SK-N-SH (cell line): ENCODE results near the gene HK1. TPM values are rescaled to one million over a fixed set of nuclear protein-coding genes. Genes with fewer than 3 reads are reported as not detected.

Source experiments
- CTCF ChIA-PET: fragments of 300-600, 350-600 bp; formaldehyde crosslinking; extraction: SDS; loops from one replicate; lab custom pipeline; 2021; lab: Yijun Ruan, JAX
- POLR2A ChIA-PET: fragments of 350-600 bp; sonication (Branson Sonifier 250); formaldehyde crosslinking; extraction: SDS; loops from one replicate; lab custom pipeline; 2020; ENCODE audit warnings: antibody characterized with exemption, inconsistent platforms; lab: Yijun Ruan, JAX
- DNase-seq: peaks from one replicate; pipeline ENCODE4 v3.0.0; 2012
- H2AFZ ChIP-seq: fragments of 200-600 bp; sonication (generic); 2 replicates; pipeline ENCODE4 v1.8.1; 2016; ENCODE audit warnings: antibody characterized with exemption, mild to moderate bottlenecking, low read depth
- H3F3A ChIP-seq: fragments of 200-600 bp; sonication (generic); replicated peaks from 2 replicates; pipeline ENCODE3; 2016; ENCODE audit warnings: antibody characterized with exemption, mild to moderate bottlenecking; ENCODE audit not compliant: insufficient read depth
- H3K27ac ChIP-seq, 2 experiments: fragments of 200-500 bp in 1 of 2; fragments of 200-600 bp in 1 of 2; sonication (Bioruptor generic) in 1 of 2; sonication (generic), shearing (Covaris generic) in 1 of 2; 2 replicates each; pipeline versions ENCODE4 v1.5.1 to v1.6.1; 2014 to 2016; ENCODE audit warnings: low read depth in 2 of 2, inconsistent platforms in 1 of 2, low read length in 1 of 2, mild to moderate bottlenecking in 1 of 2, mixed read lengths in 1 of 2
- H3K27me3 ChIP-seq: fragments of 200-600 bp; sonication (generic), shearing (Covaris generic); 2 replicates; pipeline ENCODE4 v1.6.1; 2016; ENCODE audit warnings: mixed run types; ENCODE audit not compliant: insufficient read depth
- H3K36me3 ChIP-seq, 2 experiments: fragments of 200-500 bp in 1 of 2; fragments of 200-600 bp in 1 of 2; sonication (Bioruptor generic) in 1 of 2; sonication (generic) in 1 of 2; replicated peaks in 1 of 2; 2 replicates each; pipeline versions ENCODE3 to v1.5.1; 2014 to 2016; ENCODE audit warnings: low read length in 1 of 2, mild to moderate bottlenecking in 1 of 2; ENCODE audit not compliant: insufficient read depth in 2 of 2, control insufficient read depth in 1 of 2
- H3K4me1 ChIP-seq, 2 experiments: fragments of 200-500 bp in 1 of 2; fragments of 200-600 bp in 1 of 2; sonication (Bioruptor generic) in 1 of 2; sonication (generic), shearing (Covaris generic) in 1 of 2; 2 replicates each; pipeline versions ENCODE4 v1.5.1 to v1.6.1; 2014 to 2016; ENCODE audit warnings: low read depth in 1 of 2, low read length in 1 of 2, mixed run types in 1 of 2; ENCODE audit not compliant: insufficient read depth in 2 of 2, control insufficient read depth in 1 of 2
- H3K4me2 ChIP-seq: fragments of 200-600 bp; sonication (generic), shearing (Covaris generic); 2 replicates; pipeline ENCODE4 v1.6.1; 2017; ENCODE audit warnings: mixed run types
- H3K4me3 ChIP-seq, 2 experiments: fragments of 200-500 bp in 1 of 2; fragments of 200-600 bp in 1 of 2; sonication (Bioruptor generic) in 1 of 2; sonication (generic), shearing (Covaris generic) in 1 of 2; 2 replicates each; pipeline versions ENCODE4 v1.5.1 to v1.8.1; 2014 to 2016; ENCODE audit warnings: low read depth in 2 of 2, inconsistent platforms in 1 of 2, low read length in 1 of 2, mild to moderate bottlenecking in 1 of 2, mixed read lengths in 1 of 2, moderate library complexity in 1 of 2
- H3K79me2 ChIP-seq: fragments of 200-600 bp; sonication (generic); 2 replicates; pipeline ENCODE4 v1.8.1; 2017; ENCODE audit warnings: mild to moderate bottlenecking; ENCODE audit not compliant: insufficient read depth
- H3K9ac ChIP-seq: fragments of 200-600 bp; sonication (generic); 2 replicates; pipeline ENCODE4 v1.6.1; 2017; ENCODE audit warnings: mixed run types
- H3K9me2 ChIP-seq: fragments of 200-600 bp; sonication (generic); 2 replicates; pipeline ENCODE4 v1.6.1; 2017; ENCODE audit warnings: mixed run types
- H3K9me3 ChIP-seq: fragments of 200-600 bp; sonication (generic); 2 replicates; pipeline ENCODE4 v1.6.1; 2017; ENCODE audit warnings: mixed run types, mild to moderate bottlenecking, moderate library complexity
- H4K20me1 ChIP-seq: fragments of 200-600 bp; sonication (generic); 2 replicates; pipeline ENCODE4 v1.6.1; 2017; ENCODE audit warnings: mild to moderate bottlenecking, mixed run types; ENCODE audit not compliant: insufficient read depth
- CTCF ChIP-seq: fragments of 200-600 bp; sonication (generic); IDR thresholded peaks from 2 replicates; pipeline ENCODE4 v1.6.1; 2017; ENCODE audit warnings: antibody characterized with exemption, mild to moderate bottlenecking, moderate library complexity
- ELF1 ChIP-seq: IDR thresholded peaks from 2 replicates; pipeline ENCODE4 v1.4.0; 2012
- FOSL2 ChIP-seq: IDR thresholded peaks from 2 replicates; pipeline ENCODE4 v1.4.0; 2012; ENCODE audit warnings: low read depth, mild to moderate bottlenecking, moderate library complexity, borderline replicate concordance
- FOXJ3 ChIP-seq: sonication (generic); formaldehyde crosslinking; IDR thresholded peaks from 2 replicates; pipeline ENCODE4 v1.5.1; 2020; ENCODE audit warnings: mild to moderate bottlenecking, missing genetic modification reagents
- FOXM1 ChIP-seq: IDR thresholded peaks from 2 replicates; pipeline ENCODE4 v1.4.0; 2012; ENCODE audit warnings: low read depth, mild to moderate bottlenecking
- GABPA ChIP-seq: IDR thresholded peaks from 2 replicates; pipeline ENCODE4 v1.4.0; 2012; ENCODE audit warnings: low read depth, mild to moderate bottlenecking
- GATA2 ChIP-seq: sonication (generic); formaldehyde crosslinking; IDR thresholded peaks from 2 replicates; pipeline ENCODE4 v1.5.0; 2020; ENCODE audit warnings: mild to moderate bottlenecking, missing genetic modification reagents
- MAX ChIP-seq: IDR thresholded peaks from 2 replicates; pipeline ENCODE4 v1.4.0; 2012; ENCODE audit warnings: low read depth
- MEF2A ChIP-seq: IDR thresholded peaks from 2 replicates; pipeline ENCODE4 v1.4.0; 2012; ENCODE audit warnings: low read depth, borderline replicate concordance
- NRF1 ChIP-seq: IDR thresholded peaks from 2 replicates; pipeline ENCODE4 v1.6.1; 2012; ENCODE audit warnings: low read depth, mild to moderate bottlenecking, low read length
- POLR2AphosphoS5 ChIP-seq: IDR thresholded peaks from 2 replicates; pipeline ENCODE4 v1.6.1; 2012; ENCODE audit warnings: low read depth, low read length
- RCOR1 ChIP-seq: fragments of 150-350 bp; IDR thresholded peaks from 2 replicates; pipeline ENCODE4 v1.6.1; 2017; ENCODE audit warnings: antibody characterized with exemption, low read length
- REST ChIP-seq: IDR thresholded peaks from 2 replicates; pipeline ENCODE4 v1.6.1; 2012; ENCODE audit warnings: mild to moderate bottlenecking, low read depth, low read length, moderate library complexity
- RXRA ChIP-seq: IDR thresholded peaks from 2 replicates; pipeline ENCODE4 v1.4.0; 2012; ENCODE audit warnings: low read depth, mild to moderate bottlenecking, borderline replicate concordance
- TCF12 ChIP-seq: IDR thresholded peaks from 2 replicates; pipeline ENCODE4 v1.4.0; 2012
- USF1 ChIP-seq: IDR thresholded peaks from 2 replicates; pipeline ENCODE4 v1.4.0; 2012; ENCODE audit warnings: low read depth, borderline replicate concordance
- USF2 ChIP-seq: fragments of 150-350 bp; IDR thresholded peaks from 2 replicates; pipeline ENCODE4 v1.6.1; 2017; ENCODE audit warnings: antibody characterized with exemption, low read length, low read depth, borderline replicate concordance
- YY1 ChIP-seq: IDR thresholded peaks from 2 replicates; pipeline ENCODE4 v1.4.0; 2012; ENCODE audit warnings: low read depth, mild to moderate bottlenecking
- ZBTB33 ChIP-seq: IDR thresholded peaks from 2 replicates; pipeline ENCODE4 v1.4.0; 2012; ENCODE audit warnings: low read depth, borderline replicate concordance
- WGBS: methylation state at CpG from one replicate; pipeline ENCODE4 v1.1.6; 2017; ENCODE audit warnings: low lambda C conversion rate; 5-methylcytosine and 5-hydroxymethylcytosine counted together
- polyA plus RNA-seq, 3 experiments: library from polyadenylated mRNA; depleted of rRNA; stranded (reverse); fragments of >200 nt; gene quantifications; 2 replicates each; pipeline ENCODE4 v1.2.3, GENCODE V29; 2012

Gene HK1
- polyA plus RNA-seq, 1 of the 3 experiments (the other 2 are of a cell fraction) = 38.7 TPM

GRCh38 chr10:69418052-69418752 is 139.9 kb downstream of the HK1 start:
- Histone ChIP-seq H3K9me2 (no peaks in the 10 kb centered on the region), H3K4me2 (no peak overlapping the region), H3K4me3 (no peak overlapping the region), H2AFZ (no peak overlapping the region), H3K4me1 (peaks cover 0 to 3% of the 10 kb centered on the region in 2 experiments; a peak in 1 of 4 replicates), H4K20me1 (no peaks in the 10 kb centered on the region), H3K27me3 (no peaks in the 10 kb centered on the region; the same call in 1 of the 2 replicates), H3K79me2 (no peaks in the 10 kb centered on the region), H3K36me3 (no peaks in the 10 kb centered on the region), H3K9ac (no peak overlapping the region), H3K27ac (no peak overlapping the region), H3K9me3 (no peaks in the 10 kb centered on the region), H3F3A (no peaks in the 10 kb centered on the region)
- TF ChIP-seq POLR2AphosphoS5 = no peak
- no peak for TF ChIP-seq USF2
- TF ChIP-seq MEF2A = no peak
- no peak for TF ChIP-seq FOSL2
- TF ChIP-seq YY1 = no peak
- TF ChIP-seq FOXM1 = no peak
- no peak for TF ChIP-seq REST
- no peak for TF ChIP-seq ELF1
- no peak for TF ChIP-seq RCOR1
- no peak for TF ChIP-seq RXRA
- TF ChIP-seq NRF1 = no peak
- no peak for TF ChIP-seq MAX
- TF ChIP-seq GABPA = no peak
- no peak for TF ChIP-seq GATA2 (CRISPR knock-in tag)
- no peak for TF ChIP-seq USF1
- no peak for TF ChIP-seq FOXJ3 (CRISPR knock-in tag)
- no peak for TF ChIP-seq ZBTB33
- TF ChIP-seq TCF12 = no peak
- TF ChIP-seq CTCF = no peak
- WGBS = 63% methylated on average over 8 of the region's 8 CpGs
- ChIA-PET POLR2A (no interaction called here), CTCF (interaction anchor here (0.7 to 4.9 kb wide), 7 partner anchors 10 to 227 kb away, joined by 3 to 22 read pairs (median 3); no protein-coding TSS in a partner anchor)
- no peak for DNase-seq
